IPS-11a (cell line): ENCODE measurements around the gene STIMATE.

Experiments used
- H3K4me3 ChIP-seq: one replicate; pipeline ENCODE4 v1.5.1; 2013; ENCODE audit warnings: low read depth, low read length, control low read depth

The STIMATE gene

DNA sequence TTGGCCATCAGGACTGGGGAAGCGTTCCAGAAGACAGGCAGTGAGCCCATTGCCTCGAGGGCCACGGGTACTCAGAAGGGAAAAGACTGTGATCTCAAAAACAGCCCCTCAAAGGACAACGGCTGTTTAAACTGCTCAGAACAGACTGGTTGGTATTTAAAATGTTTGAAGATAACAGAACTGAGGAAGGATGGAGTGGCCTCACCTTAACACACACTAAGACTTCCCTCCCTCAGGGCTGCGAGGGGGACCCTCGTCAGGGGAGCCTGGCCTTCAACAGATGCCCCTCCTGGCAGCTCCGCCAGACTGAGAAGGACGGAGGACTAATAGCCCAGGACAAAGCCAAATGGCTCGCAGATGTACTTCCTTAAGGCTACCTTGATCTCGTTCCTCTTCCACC is 2.6 kb downstream of the STIMATE start:
- H3K4me3 ChIP-seq, result no peak overlapping the region

- no peak overlapping the region for H3K4me3 ChIP-seq
These were observed 3.6 kb downstream of the STIMATE start for GRCh38 chr3:52893723-52894122.

GRCh38 chr3:52892625-52893311 is 4.6 kb downstream of the STIMATE start:
- no peak overlapping the region for H3K4me3 ChIP-seq

DNA sequence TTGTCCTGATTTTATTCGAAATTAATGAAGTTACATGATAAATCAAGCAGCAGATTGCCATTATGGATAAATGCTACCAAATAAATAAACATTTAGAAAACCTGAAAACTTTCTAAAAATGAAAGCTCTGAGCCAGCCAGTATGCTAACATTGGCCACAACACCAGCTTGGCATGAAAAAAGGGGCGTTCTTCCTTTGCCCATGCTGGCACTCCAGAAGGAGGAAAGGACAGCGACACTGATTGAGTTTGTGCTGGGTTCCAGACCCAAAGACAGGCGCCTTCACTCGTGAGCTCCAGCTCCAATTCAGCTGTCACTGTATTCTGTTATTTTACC is 5.1 kb downstream of the STIMATE start:
- no peak overlapping the region for H3K4me3 ChIP-seq

GRCh38 chr3:52891615-52892081 is 5.7 kb downstream of the STIMATE start:
- H3K4me3 ChIP-seq, result no peak overlapping the region

- no peak overlapping the region for H3K4me3 ChIP-seq
These were observed 6.2 kb downstream of the STIMATE start for GRCh38 chr3:52891164-52891563.

DNA sequence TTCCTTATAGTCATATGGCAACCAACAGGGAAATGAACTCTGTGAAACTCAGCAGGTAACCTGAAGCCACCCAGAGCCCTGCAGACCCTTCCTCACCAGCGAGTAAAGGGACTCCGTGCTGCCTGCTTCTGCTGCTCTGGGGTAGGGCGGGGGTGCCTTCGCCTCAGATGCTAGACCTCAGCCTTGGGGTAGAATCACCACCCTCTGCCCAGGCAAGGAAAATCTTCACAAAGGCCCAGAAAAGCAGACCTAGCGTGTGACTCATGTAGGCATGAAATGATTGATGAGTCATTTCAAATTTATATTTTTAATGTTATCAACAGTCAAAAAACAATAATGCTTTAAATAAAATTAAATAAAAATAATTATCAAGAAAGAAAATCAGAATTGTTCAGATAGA is 6.6 kb downstream of the STIMATE start:
- no peak overlapping the region for H3K4me3 ChIP-seq

DNA sequence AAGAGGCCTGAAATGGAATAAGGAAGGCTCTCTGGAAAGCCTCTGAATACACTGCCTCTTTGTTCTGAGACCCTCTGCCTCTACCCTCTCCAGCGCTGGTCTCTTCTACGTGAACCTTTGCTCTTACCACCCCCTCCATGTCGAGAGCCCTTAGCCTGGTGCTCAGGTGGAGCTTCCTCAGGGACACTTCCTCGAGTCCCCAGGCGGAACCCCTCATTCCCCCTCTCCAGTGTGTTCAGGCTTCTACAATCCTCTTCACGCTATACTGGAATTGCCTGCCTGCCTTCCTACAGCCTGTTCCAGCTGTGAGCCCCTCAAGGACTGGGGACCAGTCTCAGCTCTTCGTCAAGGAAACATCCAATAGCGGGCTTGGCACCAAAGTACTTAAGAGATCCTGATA is 7.4 kb downstream of the STIMATE start:
- no peak overlapping the region for H3K4me3 ChIP-seq

GRCh38 chr3:52887166-52887565 is 10.2 kb downstream of the STIMATE start:
- H3K4me3 ChIP-seq, result no peak overlapping the region

DNA sequence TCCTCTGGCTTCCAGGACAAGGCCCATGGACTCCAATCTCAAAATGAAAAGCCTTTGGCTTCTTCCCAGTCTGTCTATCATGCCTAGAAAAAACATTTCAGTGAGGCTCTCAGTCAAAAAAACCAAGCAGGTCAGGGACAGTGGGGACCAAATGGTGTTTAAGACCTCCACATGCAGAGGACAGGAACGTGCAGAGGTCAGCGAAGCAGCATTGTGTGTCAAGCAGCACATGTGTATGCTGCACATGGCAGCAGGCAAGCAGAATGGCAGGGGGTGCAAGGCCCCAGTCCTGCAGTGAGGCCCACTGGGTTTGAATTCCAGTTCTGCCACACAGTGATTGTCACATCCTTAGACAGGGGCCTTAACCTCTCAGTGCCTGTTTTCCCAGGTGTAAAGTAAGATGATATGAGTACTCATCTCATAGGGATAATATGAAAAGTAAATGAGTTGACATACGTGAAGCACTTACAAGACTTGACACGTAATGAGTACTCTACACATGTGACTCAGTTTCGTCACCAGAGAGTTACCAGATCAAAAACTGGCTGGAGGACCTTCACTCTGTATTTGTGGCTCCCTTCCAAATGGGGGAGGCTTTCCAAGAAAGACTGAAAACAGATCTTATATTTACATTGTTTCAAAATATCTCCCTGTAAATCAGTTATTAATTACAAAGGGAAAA is 11.2 kb downstream of the STIMATE start:
- no peak overlapping the region for H3K4me3 ChIP-seq

DNA sequence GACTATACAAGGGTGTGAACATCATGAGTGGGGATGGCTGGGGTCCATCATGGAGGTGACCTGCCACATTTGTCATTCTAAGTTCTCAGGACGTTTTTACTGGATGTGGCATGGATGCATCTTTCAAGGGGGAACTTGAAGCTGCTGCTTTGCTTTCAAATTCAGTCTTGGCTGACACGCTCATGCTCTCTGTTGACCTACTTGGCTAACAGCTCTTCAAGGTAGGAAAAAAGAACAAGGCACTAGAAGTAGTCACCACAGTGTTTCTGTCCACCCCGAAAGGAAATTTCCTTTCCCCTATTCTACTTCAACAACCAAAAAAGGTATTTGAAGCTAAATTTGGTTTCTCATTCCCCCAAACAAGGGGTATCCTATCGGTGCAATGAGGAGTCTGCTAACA is 15.0 kb downstream of the STIMATE start:
- H3K4me3 ChIP-seq, result no peak overlapping the region

GRCh38 chr3:52881871-52882270 is 15.5 kb downstream of the STIMATE start:
- no peak overlapping the region for H3K4me3 ChIP-seq

DNA sequence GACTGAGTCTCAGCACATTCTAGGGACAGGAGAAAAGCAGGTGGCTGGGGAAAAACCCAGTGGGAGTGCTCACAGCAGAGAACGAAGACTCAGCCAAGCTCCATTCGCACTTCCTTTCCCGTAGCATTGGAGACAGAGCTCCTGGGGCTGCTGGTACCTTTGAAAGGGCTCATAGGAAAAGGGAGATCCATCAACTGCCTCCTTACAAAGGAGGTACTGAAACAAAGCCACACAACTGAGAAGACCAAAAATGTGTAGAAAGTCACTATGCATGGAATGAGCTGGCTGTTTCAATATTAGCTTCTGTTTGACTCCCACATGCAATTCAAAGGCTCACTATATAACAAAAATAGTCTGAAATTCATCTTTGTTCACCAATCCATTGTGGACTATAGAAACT is 16.9 kb downstream of the STIMATE start:
- H3K4me3 ChIP-seq, result no peak overlapping the region

- H3K4me3 ChIP-seq, result no peak overlapping the region
These were observed 17.3 kb downstream of the STIMATE start for GRCh38 chr3:52880047-52880446.

GRCh38 chr3:52879581-52879980 is 17.8 kb downstream of the STIMATE start:
- H3K4me3 ChIP-seq, result no peak overlapping the region

GRCh38 chr3:52879090-52879489 is 18.3 kb downstream of the STIMATE start:
- H3K4me3 ChIP-seq, result no peak overlapping the region

DNA sequence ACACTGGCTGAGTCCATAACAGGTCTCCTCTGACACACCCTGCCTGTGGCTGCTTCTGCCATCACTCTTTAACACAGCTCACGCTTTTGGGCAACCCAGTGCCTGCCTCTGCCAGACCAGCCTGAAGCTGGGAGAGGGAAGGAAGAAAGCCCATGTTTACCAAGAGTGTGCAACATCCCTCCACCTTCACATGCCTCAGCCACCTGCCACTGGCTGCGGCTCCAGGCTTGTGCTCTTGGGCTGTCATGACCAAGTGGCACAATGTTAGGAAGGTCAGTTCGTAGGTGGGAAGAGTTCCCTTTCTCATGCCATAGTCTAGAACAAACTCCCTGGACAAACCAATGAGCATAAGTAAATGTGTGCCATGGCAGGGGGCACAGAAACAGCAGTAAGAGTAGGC is 20.3 kb downstream of the STIMATE start:
- H3K4me3 ChIP-seq, result no peak overlapping the region

- no peak overlapping the region for H3K4me3 ChIP-seq
These were observed 22.3 kb downstream of the STIMATE start for GRCh38 chr3:52874864-52875587.

DNA sequence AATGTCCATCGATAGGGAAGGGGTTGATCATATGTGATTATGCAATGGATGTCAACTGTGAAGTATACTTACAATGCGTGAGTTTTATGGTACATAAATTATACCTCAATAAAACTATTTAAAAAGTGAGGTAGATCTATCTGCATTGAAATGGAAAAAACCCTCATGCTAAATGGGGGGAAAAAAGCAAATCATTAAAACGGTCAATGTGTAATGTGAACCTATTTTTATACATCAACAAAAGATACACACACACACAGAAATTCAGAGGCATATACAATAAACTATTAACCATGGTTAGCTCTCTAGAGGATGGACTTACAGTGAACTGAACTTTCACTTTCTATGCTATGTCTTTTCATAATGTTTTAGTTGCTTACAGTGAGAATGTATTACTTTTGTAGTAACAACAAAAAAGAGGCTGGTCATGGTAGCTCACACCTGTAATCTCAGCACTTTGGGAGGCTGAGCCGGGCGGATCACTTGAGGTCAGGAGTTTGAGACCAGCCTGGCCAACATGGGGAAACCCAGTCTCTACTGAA is 23.1 kb downstream of the STIMATE start:
- no peak overlapping the region for H3K4me3 ChIP-seq

- no peak overlapping the region for H3K4me3 ChIP-seq
These were observed 23.8 kb downstream of the STIMATE start for GRCh38 chr3:52873433-52874159.

- H3K4me3 ChIP-seq, result no peak overlapping the region
These were observed 25.1 kb downstream of the STIMATE start for GRCh38 chr3:52872245-52872644.
